HG03571 (cell line): Measurements from ENCODE around the gene NDUFV3.
A peak's percentile ranks its signal among the peaks of the same experiment; 100 is the strongest.
"Not testable (repeated sequence)": the region's sequence is repeated elsewhere in the genome, so short reads cannot be mapped to it uniquely, and the experiment has no call there.

Experiments used
- ATAC-seq: cut with Tn5 transposase; IDR thresholded peaks from one replicate; pipeline ENCODE4 v1.9.1; 2021; ENCODE audit not compliant: unreplicated experiment

NDUFV3 gene

GRCh38 chr21:42892931-42893755 lies at the start of gene NDUFV3:
Gene NDUFV3 (plus strand): TSS chr21:42893309. CDS start chr21:42893334, 25 bp downstream.
- peak; percentile 87 for ATAC-seq

- no peak for ATAC-seq
Observed at GRCh38 chr21:42844411-42845113, 48.5 kb upstream of the NDUFV3 start.

- no peak for ATAC-seq
Observed at GRCh38 chr21:42845296-42845965, 47.7 kb upstream of the NDUFV3 start.

- ATAC-seq = no peak
Observed at GRCh38 chr21:42846221-42846620, 46.9 kb upstream of the NDUFV3 start.

- ATAC-seq = no peak
Observed at GRCh38 chr21:42847051-42847707, 45.9 kb upstream of the NDUFV3 start.

GRCh38 chr21:42847726-42848125 lies 45.4 kb upstream of the NDUFV3 start:
- no peak for ATAC-seq

- ATAC-seq = not testable (repeated sequence)
Observed at GRCh38 chr21:42848144-42848931, 44.8 kb upstream of the NDUFV3 start.

GRCh38 chr21:42848932-42849758 lies 44.0 kb upstream of the NDUFV3 start:
- no peak for ATAC-seq

GRCh38 chr21:42849759-42850412 lies 43.2 kb upstream of the NDUFV3 start:
- no peak for ATAC-seq

GRCh38 chr21:42850463-42850862 lies 42.6 kb upstream of the NDUFV3 start:
- no peak for ATAC-seq

GRCh38 chr21:42850866-42851391 lies 42.2 kb upstream of the NDUFV3 start:
- no peak for ATAC-seq

GRCh38 chr21:42851812-42852665 lies 41.1 kb upstream of the NDUFV3 start:
- no peak for ATAC-seq

- ATAC-seq = no peak
Observed at GRCh38 chr21:42852925-42853570, 40.1 kb upstream of the NDUFV3 start.

- ATAC-seq = no peak
Observed at GRCh38 chr21:42853621-42854020, 39.5 kb upstream of the NDUFV3 start.

- ATAC-seq = no peak
Observed at GRCh38 chr21:42854246-42855010, 38.7 kb upstream of the NDUFV3 start.

- ATAC-seq = no peak
Observed at GRCh38 chr21:42855171-42855936, 37.8 kb upstream of the NDUFV3 start.
